ENCODE data around the gene ELFN2.

- TF ChIP-seq, protein P1, sequence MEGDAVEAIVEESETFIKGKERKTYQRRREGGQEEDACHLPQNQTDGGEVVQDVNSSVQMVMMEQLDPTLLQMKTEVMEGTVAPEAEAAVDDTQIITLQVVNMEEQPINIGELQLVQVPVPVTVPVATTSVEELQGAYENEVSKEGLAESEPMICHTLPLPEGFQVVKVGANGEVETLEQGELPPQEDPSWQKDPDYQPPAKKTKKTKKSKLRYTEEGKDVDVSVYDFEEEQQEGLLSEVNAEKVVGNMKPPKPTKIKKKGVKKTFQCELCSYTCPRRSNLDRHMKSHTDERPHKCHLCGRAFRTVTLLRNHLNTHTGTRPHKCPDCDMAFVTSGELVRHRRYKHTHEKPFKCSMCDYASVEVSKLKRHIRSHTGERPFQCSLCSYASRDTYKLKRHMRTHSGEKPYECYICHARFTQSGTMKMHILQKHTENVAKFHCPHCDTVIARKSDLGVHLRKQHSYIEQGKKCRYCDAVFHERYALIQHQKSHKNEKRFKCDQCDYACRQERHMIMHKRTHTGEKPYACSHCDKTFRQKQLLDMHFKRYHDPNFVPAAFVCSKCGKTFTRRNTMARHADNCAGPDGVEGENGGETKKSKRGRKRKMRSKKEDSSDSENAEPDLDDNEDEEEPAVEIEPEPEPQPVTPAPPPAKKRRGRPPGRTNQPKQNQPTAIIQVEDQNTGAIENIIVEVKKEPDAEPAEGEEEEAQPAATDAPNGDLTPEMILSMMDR (IDR thresholded peaks at IDR 0.05) = no peak
- no peak for TF ChIP-seq POLR2A (IDR thresholded peaks at IDR 0.05)
Observed at GRCh38 chr22:37329238-37330140, 97.8 kb downstream of the ELFN2 start.
